ENCODE data around the gene MPZL2.
"Not testable (repeated sequence)": the region's sequence is repeated elsewhere in the genome, so short reads cannot be mapped to it uniquely, and the experiment has no call there.

The MPZL2 gene

GRCh38 chr11:118263695-118264568 is at the start of gene MPZL2:
MPZL2 (minus strand) TSS chr11:118264297; CDS start chr11:118264153, 144 bp downstream.
- no peak for DNase-seq (ENCODE audit: low spot score)

- no peak for DNase-seq (ENCODE audit: low spot score)
These were observed 49.1 kb upstream of the MPZL2 start for GRCh38 chr11:118313242-118313641.

GRCh38 chr11:118312328-118312727 is 48.2 kb upstream of the MPZL2 start:
- no peak for DNase-seq (ENCODE audit: low spot score)

GRCh38 chr11:118311518-118311917 is 47.4 kb upstream of the MPZL2 start:
- DNase-seq (ENCODE audit: low spot score): no peak

GRCh38 chr11:118310781-118311485 is 46.8 kb upstream of the MPZL2 start:
- no peak for DNase-seq (ENCODE audit: low spot score)

GRCh38 chr11:118310271-118310670 is 46.2 kb upstream of the MPZL2 start:
- no peak for DNase-seq (ENCODE audit: low spot score)

GRCh38 chr11:118308995-118309528 is 45.0 kb upstream of the MPZL2 start:
- not testable (repeated sequence) for DNase-seq (ENCODE audit: low spot score)

GRCh38 chr11:118306556-118306955 is 42.5 kb upstream of the MPZL2 start:
- no peak for DNase-seq (ENCODE audit: low spot score)

- DNase-seq (ENCODE audit: low spot score): no peak
These were observed 41.6 kb upstream of the MPZL2 start for GRCh38 chr11:118305726-118306125.

- no peak for DNase-seq (ENCODE audit: low spot score)
These were observed 40.6 kb upstream of the MPZL2 start, which contains the start of gene CD3E for GRCh38 chr11:118304568-118305248. CD3E (plus strand) TSS chr11:118304730; CDS start chr11:118304953, 223 bp downstream.

GRCh38 chr11:118304227-118304567 is 40.1 kb upstream of the MPZL2 start:
- no peak for DNase-seq (ENCODE audit: low spot score)

- DNase-seq (ENCODE audit: low spot score): no peak
These were observed 37.6 kb upstream of the MPZL2 start for GRCh38 chr11:118301600-118302195.

GRCh38 chr11:118295815-118296454 is 31.8 kb upstream of the MPZL2 start:
- DNase-seq (ENCODE audit: low spot score): no peak

- no peak for DNase-seq (ENCODE audit: low spot score)
These were observed 31.1 kb upstream of the MPZL2 start for GRCh38 chr11:118295199-118295598.

GRCh38 chr11:118294053-118294452 is 30.0 kb upstream of the MPZL2 start:
- DNase-seq (ENCODE audit: low spot score): no peak

- DNase-seq (ENCODE audit: low spot score): no peak
These were observed 27.5 kb upstream of the MPZL2 start for GRCh38 chr11:118291477-118292135.

GRCh38 chr11:118290923-118291322 is 26.8 kb upstream of the MPZL2 start:
- DNase-seq (ENCODE audit: low spot score): no peak

GRCh38 chr11:118289401-118289800 is 25.3 kb upstream of the MPZL2 start:
- no peak for DNase-seq (ENCODE audit: low spot score)

GRCh38 chr11:118287006-118287405 is 22.9 kb upstream of the MPZL2 start:
- no peak for DNase-seq (ENCODE audit: low spot score)

- no peak for DNase-seq (ENCODE audit: low spot score)
These were observed 22.4 kb upstream of the MPZL2 start for GRCh38 chr11:118286545-118286944.
